A673 (cell line): ENCODE data around the gene RAD23B.

Experiments
- EZH2 ChIP-seq: fragments of 200-600 bp; sonication (generic); IDR thresholded peaks from 2 replicates; pipeline ENCODE4 v1.6.1; 2017; ENCODE audit warnings: borderline replicate concordance, low read depth, mild to moderate bottlenecking, mixed read lengths, antibody characterized with exemption, low read length; ENCODE audit not compliant: poor library complexity, severe bottlenecking
- TF ChIP-seq, protein P1 (sequence below): fragments of 300-800, 200-600 bp; sonication (generic); conservative IDR thresholded peaks from 2 replicates; pipeline ENCODE4 v1.5.1; 2017; ENCODE audit warnings: low read depth, mild to moderate bottlenecking, antibody characterized with exemption, low read length, moderate library complexity, mixed read lengths

DNA sequence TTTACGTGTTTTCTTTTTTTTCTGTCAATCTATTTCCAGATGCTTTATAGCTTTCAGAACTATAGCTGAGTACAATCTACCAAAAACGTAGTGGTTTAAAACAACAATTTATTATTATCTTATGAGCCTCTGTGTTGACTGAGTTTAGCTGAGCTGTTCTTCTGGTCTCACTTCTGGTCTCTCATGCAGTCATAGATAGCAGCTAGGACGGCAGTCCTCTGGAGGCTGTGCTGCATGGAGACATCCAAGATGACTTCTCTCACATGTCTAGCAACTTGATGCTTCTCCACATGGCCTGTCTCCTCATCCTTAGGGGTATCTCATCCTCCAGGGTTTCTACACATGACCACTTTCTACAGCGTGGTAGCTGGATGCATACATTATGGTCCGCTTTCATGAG is 22.0 kb upstream of the RAD23B start:
- TF ChIP-seq EZH2: no peak
- TF ChIP-seq, protein P1, sequence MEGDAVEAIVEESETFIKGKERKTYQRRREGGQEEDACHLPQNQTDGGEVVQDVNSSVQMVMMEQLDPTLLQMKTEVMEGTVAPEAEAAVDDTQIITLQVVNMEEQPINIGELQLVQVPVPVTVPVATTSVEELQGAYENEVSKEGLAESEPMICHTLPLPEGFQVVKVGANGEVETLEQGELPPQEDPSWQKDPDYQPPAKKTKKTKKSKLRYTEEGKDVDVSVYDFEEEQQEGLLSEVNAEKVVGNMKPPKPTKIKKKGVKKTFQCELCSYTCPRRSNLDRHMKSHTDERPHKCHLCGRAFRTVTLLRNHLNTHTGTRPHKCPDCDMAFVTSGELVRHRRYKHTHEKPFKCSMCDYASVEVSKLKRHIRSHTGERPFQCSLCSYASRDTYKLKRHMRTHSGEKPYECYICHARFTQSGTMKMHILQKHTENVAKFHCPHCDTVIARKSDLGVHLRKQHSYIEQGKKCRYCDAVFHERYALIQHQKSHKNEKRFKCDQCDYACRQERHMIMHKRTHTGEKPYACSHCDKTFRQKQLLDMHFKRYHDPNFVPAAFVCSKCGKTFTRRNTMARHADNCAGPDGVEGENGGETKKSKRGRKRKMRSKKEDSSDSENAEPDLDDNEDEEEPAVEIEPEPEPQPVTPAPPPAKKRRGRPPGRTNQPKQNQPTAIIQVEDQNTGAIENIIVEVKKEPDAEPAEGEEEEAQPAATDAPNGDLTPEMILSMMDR: no peak
